GM18858 (cell line): ENCODE data around the gene CLEC17A.
"Not testable (repeated sequence)": the region's sequence is repeated elsewhere in the genome, so short reads cannot be mapped to it uniquely, and the experiment has no call there.

Experiments
- ATAC-seq: cut with Tn5 transposase; IDR thresholded peaks from one replicate; pipeline ENCODE4 v1.9.1; 2021; ENCODE audit not compliant: unreplicated experiment

The CLEC17A gene

GRCh38 chr19:14582894-14583340, at the start of gene CLEC17A:
Gene CLEC17A, plus strand, starts transcription at chr19:14583084. Its CDS starts 77 bp downstream, at chr19:14583161.
- no peak for ATAC-seq

GRCh38 chr19:14533450-14533849, 49.4 kb upstream of the CLEC17A start:
- ATAC-seq = no peak

- ATAC-seq = no peak
Observed at GRCh38 chr19:14536926-14537692, 45.8 kb upstream of the CLEC17A start.

GRCh38 chr19:14540741-14541525, 42.0 kb upstream of the CLEC17A start:
- ATAC-seq = no peak

GRCh38 chr19:14541979-14542378, 40.9 kb upstream of the CLEC17A start:
- ATAC-seq = not testable (repeated sequence)

- no peak for ATAC-seq
Observed at GRCh38 chr19:14542711-14543328, 40.1 kb upstream of the CLEC17A start.

GRCh38 chr19:14544047-14544446, 38.8 kb upstream of the CLEC17A start:
- ATAC-seq = no peak

GRCh38 chr19:14544977-14545715, 37.7 kb upstream of the CLEC17A start:
- no peak for ATAC-seq

GRCh38 chr19:14545716-14546082, 37.2 kb upstream of the CLEC17A start:
- ATAC-seq = no peak

GRCh38 chr19:14550201-14550754, 32.6 kb upstream of the CLEC17A start:
- ATAC-seq = no peak

- ATAC-seq = not testable (repeated sequence)
Observed at GRCh38 chr19:14551134-14552005, 31.5 kb upstream of the CLEC17A start.

GRCh38 chr19:14552006-14552360, 30.9 kb upstream of the CLEC17A start:
- ATAC-seq = not testable (repeated sequence)

GRCh38 chr19:14553042-14553938, 29.6 kb upstream of the CLEC17A start:
- no peak for ATAC-seq

- ATAC-seq = no peak
Observed at GRCh38 chr19:14553939-14554243, 29.0 kb upstream of the CLEC17A start.

- ATAC-seq = no peak
Observed at GRCh38 chr19:14554382-14554812, 28.5 kb upstream of the CLEC17A start.

- no peak for ATAC-seq
Observed at GRCh38 chr19:14555918-14556661, 26.8 kb upstream of the CLEC17A start.

GRCh38 chr19:14556662-14557188, 26.2 kb upstream of the CLEC17A start:
- ATAC-seq = no peak
